AG04450 (cell line): ENCODE data around the gene MAP3K13. TPM values are rescaled to one million over a fixed set of nuclear protein-coding genes. Genes with fewer than 3 reads are reported as not detected.

Experiments
- CTCF ChIA-PET: fragments of 300-600, 350-600 bp; formaldehyde crosslinking; extraction: SDS; loops from one replicate; lab custom pipeline; 2022; ENCODE audit warnings: antibody characterized with exemption, inconsistent platforms; lab: Charles Lee
- POLR2A ChIA-PET: fragments of 350-600 bp; formaldehyde crosslinking; extraction: SDS; loops from one replicate; lab custom pipeline; 2021; ENCODE audit warnings: antibody characterized with exemption, inconsistent platforms; lab: Yijun Ruan, JAX
- DNase-seq: peaks from one replicate; pipeline ENCODE4 v3.0.0-alpha.2; 2011; ENCODE audit warnings: low read depth, low spot score
- H3K27ac ChIP-seq: one replicate; pipeline ENCODE4 v1.5.1; 2012; ENCODE audit warnings: low read depth, low read length, control low read depth
- H3K27me3 ChIP-seq: one replicate; pipeline ENCODE4 v1.6.0; 2012; ENCODE audit warnings: low read length; ENCODE audit not compliant: control insufficient read depth, insufficient read depth
- H3K4me3 ChIP-seq: 2 replicates; pipeline ENCODE4 v1.5.1; 2011; ENCODE audit warnings: mild to moderate bottlenecking, low read depth, low read length, control low read depth
- H3K9me3 ChIP-seq: 2 replicates; pipeline ENCODE4 v1.5.1; 2012; ENCODE audit warnings: low read length; ENCODE audit not compliant: control insufficient read depth, insufficient read depth
- CTCF ChIP-seq: IDR thresholded peaks from 2 replicates; pipeline ENCODE4 v1.5.1; 2011; ENCODE audit warnings: low read depth, low read length, control low read depth, inconsistent platforms
- polyA plus RNA-seq: library from polyadenylated mRNA; depleted of rRNA; stranded (reverse); fragments of >200 nt; gene quantifications from 2 replicates; pipeline ENCODE4 v1.2.3, GENCODE V29; 2011

Gene MAP3K13
- polyA plus RNA-seq, 1 experiment: 20.9 TPM

DNA sequence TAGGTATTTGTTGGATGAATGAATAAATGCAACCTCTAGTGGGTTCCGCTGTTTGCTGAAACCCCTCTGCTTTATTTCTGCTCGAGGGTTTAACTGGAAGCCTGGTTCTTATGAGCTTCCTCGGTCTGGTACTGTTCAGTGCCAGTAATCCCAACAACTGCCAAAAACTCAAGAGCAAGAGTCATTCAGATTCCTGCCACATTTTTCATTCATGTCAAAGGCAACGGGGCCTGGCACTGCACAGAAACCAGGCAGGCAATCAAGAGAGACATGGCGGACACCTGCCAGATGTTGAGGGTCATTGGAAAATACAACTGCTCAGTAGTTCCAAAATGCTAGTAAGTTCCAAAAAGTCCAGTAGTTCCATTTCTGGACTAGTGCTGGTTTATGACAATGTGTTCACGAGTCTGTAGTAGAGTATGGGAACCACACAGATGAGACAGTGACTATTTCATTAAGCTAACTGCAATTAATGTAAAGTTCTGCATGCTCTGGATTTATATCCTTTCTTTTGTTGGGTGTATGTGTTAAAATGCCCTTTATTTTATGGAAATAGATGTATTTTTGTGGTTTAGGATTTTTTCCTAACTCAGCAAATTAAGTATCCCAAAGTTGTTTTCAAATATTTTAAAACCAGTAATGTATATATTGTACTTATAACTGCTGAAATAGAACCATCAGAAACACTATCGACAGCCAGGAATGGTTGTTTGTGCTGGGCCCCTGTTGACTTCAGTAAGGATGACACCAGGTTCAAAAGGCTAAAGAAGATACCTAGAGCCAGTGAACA is 158.6 kb downstream of the MAP3K13 start:
- H3K27me3 ChIP-seq: peaks cover 6% of the 10 kb centered on the region
- H3K9me3 ChIP-seq: no peaks in the 10 kb centered on the region
- ChIA-PET POLR2A (no interaction called here), CTCF (interaction anchor here (0.6 to 1.2 kb wide), 2 partner anchors 38 to 60 kb away, joined by 3 read pairs; no protein-coding TSS in a partner anchor)
- H3K4me3 ChIP-seq: no peak overlapping the region
- DNase-seq: no peak
- TF ChIP-seq CTCF: no peak
- H3K27ac ChIP-seq: no peak overlapping the region

DNA sequence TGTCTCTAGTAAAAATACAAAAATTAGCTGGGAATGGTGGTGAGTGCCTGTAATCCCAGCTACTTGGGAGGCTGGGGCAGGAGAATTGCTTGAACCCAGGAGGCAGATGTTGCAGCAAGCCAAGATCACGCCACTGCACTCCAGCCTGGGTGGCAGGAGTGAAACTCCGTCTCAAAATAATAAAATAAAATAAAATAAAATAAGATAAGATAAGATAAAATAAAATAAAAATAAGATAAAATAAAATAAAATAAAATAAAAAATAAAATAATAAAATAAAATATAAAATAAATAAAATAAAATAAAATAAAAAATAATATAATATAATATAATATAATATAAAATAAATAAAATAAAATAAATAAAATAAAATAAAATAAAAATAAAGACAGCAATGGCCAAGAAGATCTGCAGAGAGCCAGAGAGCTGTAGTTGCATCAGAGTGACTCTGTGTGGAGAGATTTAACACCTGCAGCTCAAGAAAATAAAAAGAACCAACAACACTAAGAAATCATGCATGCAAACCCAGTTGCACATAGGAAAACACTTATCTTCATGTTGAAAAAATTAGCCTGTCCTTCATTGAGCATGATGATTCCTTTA is 163.5 kb downstream of the MAP3K13 start:
- TF ChIP-seq CTCF: no peak
- POLR2A ChIA-PET: no interaction called here
- CTCF ChIA-PET: no interaction called here
- no peaks in the 10 kb centered on the region for H3K9me3 ChIP-seq
- H3K4me3 ChIP-seq: no peak overlapping the region
- no peak overlapping the region for H3K27ac ChIP-seq
- DNase-seq: no peak
- peaks cover 10% of the 10 kb centered on the region for H3K27me3 ChIP-seq

GRCh38 chr3:185527364-185527763 is 164.4 kb downstream of the MAP3K13 start:
- TF ChIP-seq CTCF: no peak
- Histone ChIP-seq H3K27ac (no peak overlapping the region), H3K9me3 (no peaks in the 10 kb centered on the region), H3K4me3 (no peak overlapping the region), H3K27me3 (peaks cover 8% of the 10 kb centered on the region)
- POLR2A ChIA-PET: no interaction called here
- DNase-seq: no peak
- CTCF ChIA-PET: no interaction called here

DNA sequence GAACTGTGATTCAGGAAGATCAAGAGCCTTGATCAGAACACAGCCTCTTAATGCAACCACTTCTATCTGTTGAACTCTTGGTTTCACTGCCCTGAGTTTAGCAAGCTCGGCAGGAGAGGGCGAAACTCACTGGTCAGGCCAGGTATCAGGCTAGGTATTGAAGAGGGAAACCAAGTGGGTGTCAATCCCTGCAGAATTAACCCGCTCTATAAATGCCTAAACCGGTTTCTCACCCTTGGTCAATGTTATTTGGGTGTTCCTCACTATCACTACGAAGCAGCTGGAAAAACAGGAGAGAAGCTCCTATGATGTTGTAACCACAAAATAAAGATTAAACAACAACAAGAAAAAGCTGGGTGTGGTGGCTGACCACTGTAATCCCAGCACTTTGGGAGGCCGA is 165.6 kb downstream of the MAP3K13 start:
- ChIA-PET CTCF (no interaction called here), POLR2A (no interaction called here)
- H3K4me3 ChIP-seq: no peak overlapping the region
- H3K9me3 ChIP-seq: no peaks in the 10 kb centered on the region
- TF ChIP-seq CTCF: no peak
- peaks cover 8% of the 10 kb centered on the region for H3K27me3 ChIP-seq
- DNase-seq: no peak
- no peak overlapping the region for H3K27ac ChIP-seq

- CTCF ChIA-PET: interaction anchor here (1.2 kb wide), 1 partner anchor 28 kb away, joined by 7 read pairs; no protein-coding TSS in a partner anchor
- POLR2A ChIA-PET: no interaction called here
- DNase-seq: no peak
- H3K27ac ChIP-seq: no peak overlapping the region
- no peak for TF ChIP-seq CTCF
- peaks cover 5% of the 10 kb centered on the region for H3K27me3 ChIP-seq
- H3K4me3 ChIP-seq: no peak overlapping the region
- H3K9me3 ChIP-seq: no peaks in the 10 kb centered on the region
Measured at GRCh38 chr3:185530856-185531255, 167.9 kb downstream of the MAP3K13 start.
